HG03064 (cell line): Measurements from ENCODE around the gene RSAD2.
"Not testable (repeated sequence)": the region's sequence is repeated elsewhere in the genome, so short reads cannot be mapped to it uniquely, and the experiment has no call there.

Experiments used
- ATAC-seq: cut with Tn5 transposase; IDR thresholded peaks from one replicate; pipeline ENCODE4 v1.9.1; 2021; ENCODE audit warnings: low read depth; ENCODE audit not compliant: unreplicated experiment

Gene RSAD2

DNA sequence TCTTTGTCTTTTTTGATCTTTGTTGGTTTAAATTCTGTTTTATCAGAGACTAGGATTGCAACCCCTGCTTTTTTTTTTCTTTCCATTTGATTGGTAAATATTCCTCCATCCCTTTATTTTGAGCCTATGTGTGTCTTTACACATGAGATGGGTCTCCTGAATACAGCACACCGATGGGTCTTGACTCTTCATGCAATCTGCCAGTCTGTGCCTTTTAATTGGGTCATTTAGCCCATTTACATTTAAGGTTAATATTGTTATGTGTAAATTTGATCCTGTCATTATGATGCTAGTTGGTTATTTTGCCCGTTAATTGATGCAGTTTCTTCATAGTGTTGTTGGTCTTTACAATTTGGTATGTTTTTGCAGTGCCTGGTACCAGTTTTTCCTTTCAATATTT lies 25.0 kb downstream of the RSAD2 start:
- ATAC-seq = not testable (repeated sequence)

DNA sequence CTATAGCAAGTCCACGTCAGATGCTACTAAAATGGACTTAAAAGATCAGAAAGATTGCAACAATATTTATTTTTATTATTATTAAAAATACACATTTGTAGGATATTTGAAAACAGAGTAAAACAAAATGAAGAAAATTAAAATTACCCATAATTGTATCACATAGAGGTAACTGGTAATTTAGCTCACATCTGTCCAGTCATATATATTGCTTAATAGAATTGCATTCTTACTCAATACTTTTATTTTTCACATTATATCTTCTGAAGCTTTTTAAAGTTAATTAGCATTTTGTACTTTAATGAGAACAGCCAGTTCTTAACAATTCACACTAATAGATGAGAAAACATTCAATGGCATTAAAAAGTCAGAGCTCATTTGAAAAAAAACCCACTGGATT lies 28.1 kb downstream of the RSAD2 start:
- no peak for ATAC-seq

DNA sequence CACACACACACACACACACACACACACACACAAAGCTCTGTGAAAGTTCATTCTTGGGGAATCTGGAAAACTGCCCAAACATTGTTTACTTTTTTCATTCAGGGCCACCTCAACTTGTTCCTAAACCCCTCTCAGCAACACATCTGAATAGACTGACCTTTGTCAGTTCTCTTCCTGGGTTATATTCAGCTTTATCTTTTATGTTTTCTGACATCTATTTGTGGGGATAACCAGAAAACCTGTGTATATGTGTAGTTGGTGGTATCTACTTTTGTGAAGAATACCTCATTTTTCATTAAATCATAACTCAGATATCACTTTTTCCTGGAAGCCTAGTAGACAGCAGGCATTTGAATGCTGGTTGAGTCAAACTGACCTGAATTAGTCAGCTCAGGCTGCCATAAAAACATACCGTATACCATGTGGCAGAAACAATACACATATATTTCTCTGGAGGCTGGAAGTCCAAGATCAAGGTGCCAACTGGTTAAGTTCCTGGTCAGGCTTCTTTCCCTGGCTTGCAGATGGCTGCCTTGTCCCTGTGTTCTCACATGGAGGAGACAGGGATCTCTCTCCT lies 28.7 kb downstream of the RSAD2 start:
- ATAC-seq = no peak

DNA sequence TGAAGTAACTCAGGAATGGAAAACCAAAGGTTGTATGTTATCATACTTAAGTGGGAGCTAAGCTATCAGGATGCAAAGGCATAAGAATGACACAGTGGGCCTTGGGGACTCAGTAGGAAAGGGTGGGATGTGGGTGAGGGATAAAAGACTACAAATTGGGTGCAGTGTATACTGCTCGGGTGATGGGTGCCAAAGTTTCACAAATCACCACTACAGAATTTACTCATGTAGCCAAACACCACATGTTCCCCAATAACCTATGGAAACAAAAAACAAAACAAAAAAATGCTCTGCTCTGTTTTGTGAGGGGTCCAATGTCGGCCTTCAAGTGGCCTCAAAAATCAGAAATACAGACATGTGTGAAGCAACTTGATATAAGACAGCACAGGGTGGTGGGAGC lies 30.7 kb downstream of the RSAD2 start:
- ATAC-seq = no peak

DNA sequence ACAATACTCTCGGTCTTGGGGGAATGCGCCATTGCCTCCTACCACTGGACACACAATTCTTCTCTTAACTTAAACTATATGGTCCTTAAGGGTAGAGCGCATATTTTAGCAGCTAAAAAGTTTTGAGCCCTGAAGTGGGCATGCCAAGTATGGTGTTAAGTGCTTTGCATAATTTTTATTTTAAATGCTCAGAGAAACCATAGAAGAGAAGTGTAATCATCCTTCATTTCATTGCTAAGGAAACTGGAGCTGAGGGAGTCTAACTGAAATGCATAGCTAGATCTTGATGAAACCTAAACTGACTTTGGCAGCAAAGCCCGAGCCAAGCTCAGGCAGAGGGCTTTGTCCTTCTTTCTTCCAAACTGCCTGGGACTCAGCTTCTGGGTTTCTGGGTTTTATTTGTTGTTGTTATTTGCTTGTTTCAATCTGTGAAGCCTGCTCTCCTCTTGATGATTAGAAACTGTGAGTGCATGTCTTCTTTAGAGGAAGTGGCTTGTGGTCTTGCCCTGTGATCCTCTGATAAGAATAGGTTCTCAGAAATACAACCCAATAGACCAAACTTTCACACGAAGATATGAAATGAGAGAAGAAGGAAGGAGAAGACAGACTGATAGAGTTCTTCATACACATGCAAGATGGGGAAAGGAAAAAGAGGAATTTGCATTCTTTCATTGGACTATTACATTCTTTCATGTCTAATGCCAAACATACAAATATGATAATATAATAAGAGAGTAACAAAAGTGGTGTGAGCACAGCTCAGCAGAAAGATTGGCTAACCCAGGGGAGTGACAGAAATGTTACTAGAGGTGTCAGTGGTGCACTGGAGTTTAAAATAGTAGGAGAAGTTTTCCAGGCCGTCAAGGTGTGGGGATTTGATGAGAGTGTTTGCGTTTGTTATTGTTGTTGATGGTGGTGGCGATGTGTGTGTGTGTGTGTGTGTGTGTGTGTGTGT lies 32.1 kb downstream of the RSAD2 start:
- ATAC-seq = peak; percentile 95

DNA sequence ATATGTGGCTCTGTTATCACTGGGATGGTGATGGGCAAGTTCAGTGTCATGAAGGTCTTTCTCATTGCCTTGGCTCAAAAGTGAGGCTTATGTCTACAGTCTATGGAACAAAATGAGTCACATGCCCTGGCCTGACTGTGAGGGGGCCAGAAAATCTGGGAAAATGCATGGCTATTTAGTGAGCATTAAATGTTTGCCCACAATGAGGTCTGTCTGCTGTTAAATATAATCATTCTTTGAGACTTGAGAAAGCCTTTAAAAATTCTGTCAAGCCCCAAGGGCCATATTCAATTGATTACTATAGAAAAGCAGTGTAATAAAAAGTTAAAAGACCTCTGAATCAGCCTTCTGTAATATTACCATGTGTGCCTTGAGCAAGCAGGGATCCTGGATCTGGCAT lies 34.1 kb downstream of the RSAD2 start:
- ATAC-seq = no peak

DNA sequence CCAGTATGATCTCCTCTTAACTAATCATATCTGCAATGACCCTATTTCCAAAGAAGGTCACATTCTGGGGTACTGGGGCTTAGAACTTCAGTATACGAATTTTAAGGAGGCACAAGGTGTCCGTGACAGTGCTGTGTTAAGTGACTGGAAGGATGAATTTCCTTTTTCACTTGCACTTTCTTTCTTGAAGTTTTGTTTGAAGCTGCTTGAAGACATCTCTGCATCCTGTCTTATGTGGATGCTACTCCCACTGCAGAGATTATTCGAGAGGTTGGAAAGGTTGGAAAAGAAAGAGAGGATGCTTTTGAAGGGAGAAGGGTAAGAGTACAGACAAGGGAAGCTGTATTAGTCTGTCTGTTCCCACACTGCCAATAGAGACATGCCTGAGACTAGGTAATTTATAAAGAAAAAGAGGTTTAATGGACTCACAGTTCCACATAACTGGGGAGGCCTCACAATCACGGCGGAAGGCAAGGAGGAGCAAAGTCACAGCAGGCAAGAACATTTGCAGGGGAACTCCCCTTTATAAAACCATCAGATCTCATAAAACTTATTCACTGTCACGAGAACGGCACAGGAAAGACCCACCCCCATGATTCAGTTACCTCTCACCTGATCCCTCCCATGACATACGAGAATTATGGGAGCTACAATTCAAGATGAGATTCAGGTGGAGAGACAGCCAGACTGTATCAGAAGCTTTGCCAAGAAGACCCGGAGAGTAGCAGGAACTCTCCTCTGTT lies 36.0 kb downstream of the RSAD2 start:
- no peak for ATAC-seq

DNA sequence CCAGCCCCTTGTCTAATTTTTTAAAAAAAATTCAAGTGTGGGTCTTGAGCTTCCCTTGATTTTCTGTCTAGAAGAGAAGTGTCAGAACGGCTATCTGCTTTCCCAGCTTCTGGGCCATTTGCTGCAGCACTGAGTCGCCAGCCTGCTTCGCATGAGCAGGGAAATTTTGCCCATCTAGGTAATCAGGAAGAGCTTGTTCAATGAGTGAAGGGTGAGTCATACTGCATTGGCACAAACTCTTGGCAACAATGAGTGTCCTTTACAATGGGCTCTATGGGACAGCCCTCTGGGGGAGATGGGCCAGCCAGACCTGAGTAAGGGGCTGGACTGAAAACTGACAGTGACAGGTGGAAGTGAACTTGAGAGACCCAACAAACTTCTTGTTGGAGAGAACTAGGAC lies 37.3 kb downstream of the RSAD2 start:
- no peak for ATAC-seq

DNA sequence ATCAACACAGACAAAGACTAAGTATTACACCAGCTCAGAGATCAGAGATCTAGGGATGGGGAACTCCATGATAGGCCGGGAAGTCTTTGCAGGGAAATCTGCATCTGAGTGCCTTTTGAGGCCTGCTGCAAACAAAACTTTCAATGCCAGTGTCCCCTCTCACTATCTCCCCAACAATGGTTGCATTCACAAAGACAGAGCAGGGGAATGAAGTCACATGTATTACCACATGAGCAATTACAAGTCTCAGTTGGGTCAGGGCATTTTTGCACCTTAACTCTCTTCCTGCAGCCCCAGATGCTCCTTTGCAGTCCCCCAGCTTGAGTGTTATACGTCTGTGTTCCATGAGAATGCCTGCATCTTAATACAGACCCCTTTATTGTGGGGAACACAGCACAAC lies 37.8 kb downstream of the RSAD2 start:
- no peak for ATAC-seq

DNA sequence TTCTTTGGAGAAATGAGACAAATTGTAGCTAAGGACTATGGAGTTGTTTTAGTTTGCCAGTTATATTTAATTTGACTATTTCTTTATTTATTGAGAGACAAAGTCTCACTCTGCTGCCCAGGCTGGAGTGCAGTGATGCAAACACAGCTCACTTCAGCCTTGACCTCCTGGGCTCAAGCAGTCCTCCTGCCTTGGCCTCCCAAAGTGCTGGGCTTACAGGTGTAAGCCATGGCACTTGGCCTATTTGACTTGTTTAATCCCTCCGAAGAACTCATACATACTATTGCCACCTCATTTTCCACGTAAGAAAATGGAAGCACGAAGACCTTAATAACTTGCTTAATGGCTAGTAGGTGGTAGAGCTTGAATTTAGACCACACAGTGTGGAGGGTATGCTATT lies 38.6 kb downstream of the RSAD2 start:
- no peak for ATAC-seq

DNA sequence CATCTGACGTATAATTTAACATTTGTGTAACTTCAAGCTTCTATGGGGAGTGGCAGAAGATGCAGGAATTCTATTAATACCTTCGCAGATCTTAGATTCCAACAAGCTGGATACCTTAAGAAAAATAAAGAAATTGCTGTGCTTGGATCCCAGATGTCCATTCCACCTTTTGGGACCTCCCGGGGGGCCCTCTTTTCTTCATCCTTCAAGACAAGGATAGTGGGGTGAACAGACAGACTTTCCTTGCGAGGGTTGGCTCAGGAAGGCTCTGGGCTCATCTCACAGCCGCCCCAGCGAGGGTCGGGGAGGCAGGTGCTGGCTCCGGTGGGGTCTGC lies 39.1 kb downstream of the RSAD2 start:
- ATAC-seq = no peak

DNA sequence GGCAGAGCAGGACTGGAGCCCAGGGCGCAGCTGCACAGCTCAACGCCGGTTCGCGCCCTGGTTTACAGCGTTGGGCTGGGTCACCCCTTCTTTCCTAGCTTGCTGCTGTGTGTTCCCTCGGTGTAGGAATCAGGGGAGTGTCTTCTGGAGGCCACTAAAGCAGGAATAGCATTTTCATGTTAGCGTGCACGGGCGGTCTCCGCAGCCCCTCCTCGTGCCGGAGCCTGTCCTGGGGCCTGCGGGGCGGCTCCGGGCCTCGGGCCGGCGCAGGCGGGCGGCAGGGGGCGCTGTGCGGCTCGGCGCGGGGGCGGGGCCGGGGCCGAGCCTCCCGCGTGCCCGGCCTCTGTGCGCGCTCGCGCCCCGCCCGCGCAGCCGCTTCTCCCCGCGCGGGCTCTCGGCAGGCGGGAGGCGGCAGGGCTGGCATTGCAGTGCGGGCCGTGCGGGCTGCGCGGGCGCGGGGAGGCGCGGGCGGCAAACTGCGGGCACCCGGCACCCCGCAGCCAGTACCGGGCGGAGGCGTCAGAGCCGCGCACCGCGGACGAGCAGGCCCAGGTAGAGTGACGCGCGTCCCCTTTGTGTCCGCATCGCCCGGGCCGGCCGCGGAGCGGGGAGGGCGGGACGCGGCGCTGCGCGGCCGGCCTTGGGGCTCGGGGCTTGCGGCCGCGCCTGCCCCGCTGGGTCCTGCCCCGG lies 39.6 kb downstream of the RSAD2 start, which contains the start of gene RNF144A:
Gene RNF144A (plus strand): TSS at position 342 of the 690 bp plus-strand sequence. CDS start 79,515 bp downstream, outside the sequence.
- peak; percentile 77 for ATAC-seq

DNA sequence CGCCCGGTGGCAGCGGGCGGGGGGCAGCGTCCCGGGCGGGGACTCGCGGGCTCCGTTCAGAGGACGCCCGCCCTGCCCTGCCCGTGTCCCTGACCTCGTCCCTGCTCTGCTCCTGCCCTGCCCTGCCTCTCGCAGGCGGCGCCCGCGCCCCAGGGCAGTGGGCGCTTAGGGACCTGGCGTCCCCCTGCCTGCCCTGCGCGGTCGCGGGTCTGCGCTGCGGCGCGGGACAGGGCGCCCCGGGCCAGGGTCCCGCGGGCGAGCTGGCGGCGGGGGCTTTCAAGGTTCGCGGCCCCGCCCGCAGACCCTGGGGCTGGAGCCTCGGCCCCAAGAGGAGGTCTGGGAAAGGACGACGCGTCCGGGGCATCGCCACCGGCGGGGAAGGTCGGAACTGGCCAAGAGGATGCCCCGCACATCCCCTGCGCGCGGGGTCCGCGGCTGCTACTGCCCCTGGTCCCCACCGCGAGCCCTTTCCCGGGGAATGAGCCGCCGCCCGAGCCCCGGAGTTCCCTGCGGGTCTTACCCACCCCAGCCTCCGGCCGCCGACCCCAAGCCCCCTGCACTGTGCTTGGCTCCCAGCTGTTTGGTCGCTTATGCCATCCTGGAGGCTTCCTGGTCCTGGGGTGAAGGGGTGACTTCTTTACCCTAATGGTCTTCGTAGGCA lies 40.3 kb downstream of the RSAD2 start:
- peak; percentile 40 for ATAC-seq

DNA sequence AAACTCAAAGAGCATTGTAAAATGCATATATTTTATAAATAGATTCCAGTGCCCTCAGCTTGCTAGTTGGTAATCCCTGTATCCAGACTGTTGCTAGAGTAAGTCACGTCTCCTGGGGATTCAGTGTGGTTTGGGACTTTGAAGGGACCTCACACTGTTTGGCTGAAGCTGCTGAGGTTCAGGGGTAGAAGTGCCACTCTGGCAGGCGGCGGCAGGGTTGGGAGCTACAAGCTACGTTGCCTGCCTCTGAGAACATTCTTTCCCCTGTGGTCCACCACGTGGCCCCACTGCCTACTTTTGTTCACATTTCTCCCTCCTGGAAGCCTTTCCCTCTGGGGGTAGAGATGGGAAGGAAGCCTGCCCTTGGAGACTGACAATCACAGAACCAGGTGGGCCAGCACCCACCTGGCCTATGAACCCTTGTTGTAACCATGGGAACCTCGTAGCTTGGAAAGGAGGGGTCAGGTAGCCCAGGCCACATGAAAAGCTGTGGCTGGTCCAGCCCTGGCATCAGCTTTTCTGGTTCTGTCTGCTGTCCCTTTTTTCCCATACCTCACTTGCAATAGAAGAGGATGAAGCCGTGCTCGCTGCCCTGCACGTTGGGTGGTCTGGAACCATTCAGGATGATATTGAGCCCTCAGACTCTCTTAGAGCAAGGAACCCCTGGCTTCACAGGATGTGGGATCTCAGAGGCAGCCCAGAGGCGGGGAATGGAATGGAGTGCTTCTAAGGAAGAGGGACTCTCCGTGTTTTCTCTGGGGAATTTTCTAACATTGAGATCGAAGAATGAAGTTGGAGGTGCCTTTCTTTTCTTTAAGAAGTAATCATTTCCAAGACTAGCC lies 42.5 kb downstream of the RSAD2 start:
- no peak for ATAC-seq

DNA sequence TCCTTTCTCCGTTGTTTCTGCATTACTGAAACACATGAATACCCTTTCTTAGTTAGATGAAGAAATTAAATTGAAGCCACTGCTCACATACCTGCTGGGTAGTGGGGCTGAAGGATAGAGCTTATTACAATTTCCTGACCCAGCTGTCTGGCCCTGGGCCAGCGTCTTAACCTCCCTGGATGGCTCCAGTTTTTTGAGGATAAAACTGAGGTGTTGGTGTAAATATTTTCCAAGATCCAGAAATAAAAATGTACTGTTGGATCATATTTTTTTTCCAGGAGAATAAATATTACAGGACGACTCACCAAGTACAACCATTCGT lies 43.1 kb downstream of the RSAD2 start:
- no peak for ATAC-seq

DNA sequence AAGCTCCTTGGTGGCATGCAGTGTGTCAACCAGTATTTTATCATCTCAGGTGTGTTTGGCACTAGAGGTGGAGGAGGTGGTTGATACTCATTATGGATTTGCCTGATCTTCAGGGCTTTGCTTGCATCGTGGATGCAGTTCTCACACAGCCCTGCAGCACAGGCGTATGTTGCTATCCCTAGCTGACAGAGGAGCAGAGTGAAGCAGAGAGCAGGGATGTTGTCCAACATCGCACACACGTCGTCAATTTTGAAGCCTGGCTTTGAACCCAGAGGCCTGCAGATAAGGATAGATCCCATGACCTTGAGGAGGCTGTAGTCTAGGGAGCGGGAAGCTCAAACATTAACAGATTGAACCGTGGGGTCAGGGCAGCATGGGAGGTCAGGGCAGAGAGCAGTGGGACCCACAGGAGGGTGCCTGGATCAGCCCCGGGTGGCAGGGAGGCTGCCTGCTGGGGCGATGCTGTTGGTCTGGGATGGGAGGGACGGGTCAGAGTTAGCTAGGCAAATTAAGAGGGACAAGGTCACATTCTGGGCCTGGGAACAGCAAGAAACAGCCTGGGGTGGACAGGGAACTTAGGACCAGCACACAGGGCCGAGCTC lies 43.8 kb downstream of the RSAD2 start:
- no peak for ATAC-seq

DNA sequence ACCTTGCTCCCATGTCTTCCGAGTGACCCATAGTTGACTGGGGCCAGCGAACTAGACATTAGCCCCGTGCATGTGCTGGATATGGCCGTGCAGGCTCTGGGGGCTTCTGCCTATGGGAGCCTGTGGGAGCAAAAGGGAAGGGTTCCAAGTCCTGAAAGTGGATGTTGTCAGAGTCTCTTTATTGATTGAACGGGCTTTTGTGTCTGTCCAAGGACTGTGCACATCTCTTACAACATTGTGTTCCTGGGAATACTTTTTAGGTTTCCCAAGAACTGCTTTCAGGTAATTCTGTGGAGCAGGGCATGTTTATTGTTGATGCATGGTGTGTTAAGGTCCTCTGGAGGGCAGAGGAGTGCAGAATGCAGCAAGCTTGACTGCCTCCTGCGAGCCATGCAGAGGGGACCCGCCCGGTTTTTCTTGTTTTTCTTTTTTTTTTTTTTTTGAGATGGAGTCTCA lies 44.7 kb downstream of the RSAD2 start:
- ATAC-seq = no peak

DNA sequence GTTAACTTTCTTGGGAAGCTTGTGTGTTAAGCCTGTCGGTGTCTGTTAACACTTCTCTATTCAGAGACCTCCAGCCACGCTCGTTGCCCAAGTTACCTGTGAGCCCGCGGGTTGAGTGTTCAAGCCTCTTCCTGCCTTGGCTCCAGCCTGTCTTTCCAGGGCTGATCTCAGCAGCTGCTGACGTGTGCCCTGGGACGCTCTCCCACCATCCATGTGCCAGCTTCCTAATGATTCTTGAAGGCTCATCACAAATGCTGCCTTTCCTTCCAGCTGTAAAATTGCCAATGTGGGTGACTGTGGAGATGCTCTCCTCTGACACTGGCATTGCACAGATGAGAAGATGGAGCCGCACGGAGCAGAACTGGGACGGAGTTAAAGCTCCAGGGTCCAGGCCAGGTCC lies 45.7 kb downstream of the RSAD2 start:
- ATAC-seq = no peak
